NCI-H1105 (cell line): ENCODE results near the gene CLDN3.
"Not testable (repeated sequence)": the region's sequence is repeated elsewhere in the genome, so short reads cannot be mapped to it uniquely, and the experiment has no call there.

Experiments
- DNase-seq: peaks from one replicate; lab custom pipeline; 2025; lab: John Stamatoyannopoulos, UW

CLDN3 gene

GRCh38 chr7:73736885-73737284 is 33.2 kb downstream of the CLDN3 start:
- no peak for DNase-seq

GRCh38 chr7:73735528-73735905 is 34.6 kb downstream of the CLDN3 start:
- DNase-seq = no peak

- DNase-seq = peak; percentile 80
Measured at GRCh38 chr7:73734619-73735527, 35.2 kb downstream of the CLDN3 start.

GRCh38 chr7:73732397-73732796 is 37.7 kb downstream of the CLDN3 start:
- no peak for DNase-seq

GRCh38 chr7:73730485-73730884 is 39.6 kb downstream of the CLDN3 start:
- no peak for DNase-seq

GRCh38 chr7:73728551-73728950 is 41.5 kb downstream of the CLDN3 start:
- DNase-seq = no peak

- DNase-seq = no peak
Measured at GRCh38 chr7:73727952-73728351, 42.1 kb downstream of the CLDN3 start.

- DNase-seq = no peak
Measured at GRCh38 chr7:73726083-73726466, 44.0 kb downstream of the CLDN3 start.

- DNase-seq = no peak
Measured at GRCh38 chr7:73723813-73724212, 46.3 kb downstream of the CLDN3 start.

GRCh38 chr7:73722785-73723184 is 47.3 kb downstream of the CLDN3 start:
- DNase-seq = no peak

- not testable (repeated sequence) for DNase-seq
Measured at GRCh38 chr7:73722182-73722581, 47.9 kb downstream of the CLDN3 start.

GRCh38 chr7:73721377-73721817 is 48.7 kb downstream of the CLDN3 start:
- DNase-seq = peak; percentile 32

GRCh38 chr7:73720443-73720842 is 49.6 kb downstream of the CLDN3 start:
- DNase-seq = not testable (repeated sequence)

GRCh38 chr7:73719806-73720169 is 50.3 kb downstream of the CLDN3 start:
- DNase-seq = no peak
